HG03064 (cell line): ENCODE data around the gene TKFC.
"Not testable (repeated sequence)": the region's sequence is repeated elsewhere in the genome, so short reads cannot be mapped to it uniquely, and the experiment has no call there.

ENCODE experiments used
- ATAC-seq: cut with Tn5 transposase; IDR thresholded peaks from one replicate; pipeline ENCODE4 v1.9.1; 2021; ENCODE audit warnings: low read depth; ENCODE audit not compliant: unreplicated experiment

Gene TKFC

DNA sequence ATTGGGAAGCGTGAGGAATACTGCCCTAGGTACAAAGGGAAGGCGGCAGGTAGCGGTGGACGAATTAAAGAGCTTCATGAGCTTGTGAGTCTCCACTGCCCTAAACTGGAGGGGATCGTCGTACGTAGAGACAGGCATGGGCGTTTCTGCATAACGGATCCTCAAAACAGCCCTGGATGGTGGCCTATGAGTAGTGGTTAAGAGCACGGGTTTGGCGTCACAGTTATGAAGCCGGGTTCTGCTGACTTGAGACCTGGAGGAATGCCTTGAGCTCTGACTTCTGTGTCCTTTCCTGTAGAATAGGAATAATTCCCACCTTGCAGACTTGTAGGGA, 29.5 kb downstream of the TKFC start:
- no peak for ATAC-seq

DNA sequence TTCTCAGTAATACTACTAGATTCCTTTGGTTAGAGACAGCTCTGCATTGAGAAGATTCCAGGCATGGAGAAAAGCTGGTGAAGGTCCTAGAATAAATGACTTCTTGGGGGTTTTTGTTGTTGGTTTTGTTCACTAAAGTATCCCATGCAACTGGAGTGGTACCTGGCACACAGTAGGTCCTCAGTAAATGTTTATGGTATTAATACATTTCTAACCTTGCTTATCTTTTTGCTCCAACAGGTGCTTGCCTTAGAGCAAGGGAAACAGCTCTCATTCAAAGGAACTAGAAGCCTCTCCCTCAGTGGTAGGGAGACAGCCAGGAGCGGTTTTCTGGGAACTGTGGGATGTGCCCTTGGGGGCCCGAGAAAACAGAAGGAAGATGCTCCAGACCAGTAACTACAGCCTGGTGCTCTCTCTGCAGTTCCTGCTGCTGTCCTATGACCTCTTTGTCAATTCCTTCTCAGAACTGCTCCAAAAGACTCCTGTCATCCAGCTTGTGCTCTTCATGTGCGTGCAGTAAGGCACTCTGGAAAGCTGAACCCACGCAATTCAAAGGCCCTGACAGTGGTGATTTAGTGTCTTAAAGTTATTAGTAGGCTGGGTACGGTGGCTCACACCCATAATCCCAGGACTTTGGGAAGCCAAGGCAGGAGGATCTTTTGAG, 31.1 kb downstream of the TKFC start:
- no peak for ATAC-seq

DNA sequence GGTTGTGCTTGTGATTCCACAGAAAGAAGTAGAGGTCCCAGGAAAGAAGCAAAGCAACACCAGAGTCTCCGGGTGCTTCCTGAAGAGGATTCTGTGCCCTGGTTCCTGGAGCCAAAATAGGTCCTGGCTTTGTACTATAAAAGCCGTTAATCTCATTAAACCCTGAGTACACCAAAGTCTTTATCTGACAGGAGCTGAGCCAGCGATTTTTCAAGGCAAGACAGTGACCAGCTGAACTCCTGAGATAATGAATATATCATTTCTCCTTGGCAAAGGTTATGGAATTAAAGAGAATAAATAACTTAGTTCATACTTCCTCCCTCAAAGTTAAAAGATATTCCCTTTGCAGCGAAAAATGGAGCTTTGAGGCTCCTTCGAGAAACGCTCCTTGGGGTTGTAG, 34.4 kb downstream of the TKFC start:
- ATAC-seq, result no peak

GRCh38 chr11:61368646-61369045, 35.6 kb downstream of the TKFC start:
- no peak for ATAC-seq

DNA sequence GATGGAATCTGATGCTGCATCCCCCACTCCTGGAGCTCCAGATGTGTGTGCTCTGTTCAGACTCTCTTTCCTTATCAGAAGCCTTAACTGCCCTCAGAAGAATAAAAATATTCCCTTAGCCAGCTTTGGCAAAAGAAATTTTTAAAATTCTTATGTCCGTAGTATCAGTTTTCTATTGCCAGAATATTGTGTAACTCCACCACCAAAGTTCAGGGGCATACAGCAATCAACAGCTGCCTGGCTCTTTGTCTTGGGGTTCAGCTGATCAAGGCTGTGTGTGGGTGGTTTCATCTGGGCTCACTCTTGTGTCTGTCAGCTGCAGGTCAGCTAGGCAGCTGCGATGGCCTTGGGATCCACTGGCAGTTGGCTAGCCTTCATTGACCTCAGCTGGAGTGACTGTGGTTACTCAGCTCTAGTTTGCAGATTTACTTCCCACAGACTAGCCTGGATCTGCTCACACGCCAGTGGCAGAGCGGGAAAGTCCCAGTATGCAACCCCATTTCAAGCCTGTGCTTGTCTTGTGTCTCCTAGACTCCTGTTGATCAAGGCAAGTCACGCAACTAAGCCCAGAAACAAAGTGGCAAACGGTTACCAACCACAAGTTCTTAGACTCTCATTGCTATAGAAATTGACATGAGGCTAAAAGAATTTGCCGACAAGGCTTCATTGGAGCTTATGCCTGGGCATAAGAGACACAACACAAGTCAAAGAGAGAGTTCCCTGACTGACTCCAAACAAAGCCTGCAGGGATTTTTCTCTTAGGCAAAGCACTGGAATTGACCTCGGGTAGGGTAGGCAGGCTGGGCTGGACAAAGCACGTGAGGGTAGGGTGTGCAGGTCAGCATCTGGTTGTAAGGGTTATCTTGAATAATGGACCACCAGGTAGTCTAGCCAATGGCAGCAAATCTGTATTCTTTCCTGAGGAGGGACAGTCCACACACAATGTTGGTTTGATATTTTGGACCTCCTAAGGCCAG, 36.6 kb downstream of the TKFC start:
- no peak for ATAC-seq

- ATAC-seq, result no peak
Observed at GRCh38 chr11:61370349-61371005, 37.4 kb downstream of the TKFC start.

- ATAC-seq, result no peak
Observed at GRCh38 chr11:61372659-61373420, 39.8 kb downstream of the TKFC start.

DNA sequence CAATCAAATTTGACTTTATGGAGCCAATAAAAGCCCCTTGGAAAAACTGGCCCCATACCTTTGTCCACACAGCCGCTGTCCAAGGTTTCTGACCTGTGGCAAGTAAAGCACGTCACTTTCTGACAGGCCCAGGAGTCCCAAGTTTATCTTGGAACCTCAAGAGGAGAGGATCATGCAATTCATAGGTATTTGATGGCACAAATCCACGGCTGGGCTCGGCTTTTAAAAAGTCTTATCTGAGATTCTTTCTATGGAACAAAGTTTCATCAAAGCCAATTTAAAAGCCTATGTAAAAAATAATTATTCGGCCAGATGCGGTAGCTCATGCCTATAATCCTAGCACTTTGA, 42.7 kb downstream of the TKFC start:
- no peak for ATAC-seq

- ATAC-seq, result no peak
Observed at GRCh38 chr11:61377461-61378160, 44.6 kb downstream of the TKFC start.

DNA sequence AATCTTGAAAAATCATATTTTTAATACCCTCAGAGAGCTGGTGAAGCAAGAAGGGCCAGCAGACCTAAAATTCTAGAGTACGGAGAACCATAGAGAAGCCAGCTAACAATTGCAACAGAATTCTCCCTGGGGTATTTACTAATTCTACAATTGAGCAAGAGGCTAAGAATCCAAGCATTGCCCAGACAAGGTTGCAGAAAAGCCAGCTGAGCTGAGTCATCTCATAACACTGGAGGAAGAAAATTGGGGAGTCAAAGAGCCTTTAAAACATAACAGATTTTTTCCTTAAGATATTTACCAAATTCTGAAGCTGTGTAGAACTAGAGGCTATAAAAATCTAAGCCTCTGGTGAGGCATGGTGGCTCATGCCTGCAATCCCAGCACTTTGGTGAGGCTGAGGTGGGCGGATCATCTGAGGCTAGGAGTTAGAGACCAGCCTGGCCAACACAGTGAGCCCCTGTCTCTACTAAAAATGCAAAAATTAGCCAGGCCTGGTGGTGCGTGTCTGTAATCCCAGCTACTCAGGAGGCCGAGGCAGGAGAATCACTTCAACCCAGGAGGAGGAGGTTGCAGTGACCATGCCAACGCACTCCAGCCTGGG, 45.8 kb downstream of the TKFC start:
- no peak for ATAC-seq

DNA sequence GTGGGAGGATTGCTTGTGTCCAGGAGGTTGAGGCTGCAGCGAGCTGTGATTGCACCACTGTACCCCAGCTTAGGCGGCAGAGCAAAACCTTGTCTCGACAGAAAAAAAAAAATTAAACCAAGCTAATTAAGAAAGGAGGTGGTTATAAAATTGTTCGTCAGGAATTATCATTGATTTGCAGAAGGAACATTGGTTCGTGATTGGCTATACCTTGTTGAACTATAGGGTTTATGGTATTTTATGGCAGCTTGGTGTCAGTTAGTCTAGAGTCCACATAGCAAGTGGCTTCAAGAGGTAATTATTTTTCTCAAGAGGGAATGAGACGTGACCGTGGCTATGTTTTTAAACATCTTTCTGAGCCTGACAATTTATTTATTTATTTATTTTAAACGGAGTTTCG, 47.9 kb downstream of the TKFC start:
- no peak for ATAC-seq

GRCh38 chr11:61383859-61384258, 50.8 kb downstream of the TKFC start:
- not testable (repeated sequence) for ATAC-seq

DNA sequence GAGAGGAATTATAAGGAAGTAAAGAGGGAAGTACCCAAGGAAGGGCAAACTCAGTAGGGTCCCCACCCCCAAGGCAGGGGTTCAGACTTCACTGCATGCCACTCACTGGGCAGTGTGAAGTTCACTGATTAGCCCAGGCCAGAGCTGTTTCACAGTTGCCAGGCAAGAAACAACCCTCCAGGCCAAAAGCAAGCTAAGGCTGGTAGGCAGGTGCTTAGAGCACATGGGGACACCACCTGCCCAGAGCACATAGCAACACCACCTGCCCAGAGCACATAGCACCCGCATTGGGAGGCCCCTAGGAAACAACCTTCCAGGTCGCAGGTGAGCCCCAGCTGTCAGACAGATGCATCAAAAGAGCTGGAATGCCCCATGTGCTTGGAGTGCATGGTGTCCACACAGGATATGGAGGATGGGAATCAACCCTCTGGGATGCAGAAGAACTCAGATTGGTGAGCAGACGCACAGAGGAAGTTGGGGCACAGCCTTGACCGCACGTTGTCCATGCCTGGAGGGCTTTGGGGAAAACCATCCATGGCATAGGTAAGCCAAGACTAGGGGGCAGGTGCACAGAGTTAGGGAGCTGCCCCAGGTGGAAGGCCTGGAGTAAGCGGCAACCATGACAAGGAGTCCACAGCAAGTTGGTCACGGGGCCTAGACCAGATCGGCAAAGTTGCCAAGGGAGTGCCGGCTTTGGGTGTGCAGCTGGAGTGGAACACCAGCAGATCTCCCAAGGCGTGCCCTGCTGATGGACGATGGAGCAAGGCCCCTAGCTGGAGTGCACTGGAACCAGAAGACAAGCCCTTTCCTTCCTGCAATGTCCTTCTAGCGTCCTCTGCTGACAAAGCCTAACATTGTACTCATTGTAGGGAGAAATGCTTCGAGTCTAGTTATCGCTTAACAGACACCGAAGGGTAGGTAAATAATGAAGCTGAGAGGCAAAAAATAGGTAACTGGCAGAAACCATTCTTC, 51.5 kb downstream of the TKFC start:
- ATAC-seq, result no peak

DNA sequence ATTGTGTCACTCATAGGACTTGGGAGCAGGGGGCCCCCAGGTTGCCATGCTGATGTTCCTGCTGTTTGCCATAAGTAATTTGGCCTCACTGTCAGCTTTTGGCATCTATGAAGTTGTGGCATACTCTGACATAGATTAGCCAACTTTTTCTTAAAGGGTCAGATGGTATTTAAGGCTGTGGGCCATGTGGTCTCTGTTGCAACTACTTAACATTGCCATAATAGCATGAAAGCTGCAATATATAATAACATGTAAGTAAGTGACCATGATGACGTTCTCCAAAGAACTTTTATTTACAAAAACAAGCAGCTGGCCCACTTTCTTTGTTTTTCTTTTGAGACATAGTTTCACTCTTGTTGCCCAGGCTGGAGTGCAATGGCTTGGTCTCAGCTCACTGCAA, 57.1 kb downstream of the TKFC start:
- ATAC-seq, result no peak

DNA sequence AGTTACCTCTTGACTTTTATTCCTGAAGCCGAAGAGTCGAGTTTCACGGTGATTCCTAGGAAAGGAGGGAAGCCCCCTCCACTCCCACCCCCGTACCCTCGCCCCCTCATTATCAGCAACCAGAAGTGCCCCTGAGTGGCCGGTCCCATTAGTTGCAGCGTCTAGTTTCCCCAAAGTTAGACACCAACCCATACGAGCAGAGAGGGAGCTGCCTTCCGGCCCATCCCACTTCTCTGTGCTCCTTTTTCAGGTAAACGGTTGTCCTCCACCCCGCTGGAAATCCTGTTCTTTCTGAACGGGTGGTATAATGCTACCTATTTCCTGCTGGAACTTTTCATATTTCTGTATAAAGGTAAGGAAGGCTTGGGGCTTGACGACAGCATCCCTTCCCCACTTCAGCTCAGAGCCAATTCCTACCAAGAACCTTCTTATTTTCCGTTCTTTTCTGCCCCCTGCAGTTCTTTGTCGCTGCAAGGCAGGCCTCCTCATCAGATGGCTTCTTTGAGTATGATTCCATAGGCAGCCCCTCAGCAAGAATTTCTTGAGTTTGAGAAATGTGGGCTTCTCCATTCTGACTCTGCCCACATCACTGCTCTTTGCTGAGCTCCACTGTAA, 60.1 kb downstream of the TKFC start:
- no peak for ATAC-seq
